ENCODE results near the gene TRAPPC6A.

Gene TRAPPC6A

DNA sequence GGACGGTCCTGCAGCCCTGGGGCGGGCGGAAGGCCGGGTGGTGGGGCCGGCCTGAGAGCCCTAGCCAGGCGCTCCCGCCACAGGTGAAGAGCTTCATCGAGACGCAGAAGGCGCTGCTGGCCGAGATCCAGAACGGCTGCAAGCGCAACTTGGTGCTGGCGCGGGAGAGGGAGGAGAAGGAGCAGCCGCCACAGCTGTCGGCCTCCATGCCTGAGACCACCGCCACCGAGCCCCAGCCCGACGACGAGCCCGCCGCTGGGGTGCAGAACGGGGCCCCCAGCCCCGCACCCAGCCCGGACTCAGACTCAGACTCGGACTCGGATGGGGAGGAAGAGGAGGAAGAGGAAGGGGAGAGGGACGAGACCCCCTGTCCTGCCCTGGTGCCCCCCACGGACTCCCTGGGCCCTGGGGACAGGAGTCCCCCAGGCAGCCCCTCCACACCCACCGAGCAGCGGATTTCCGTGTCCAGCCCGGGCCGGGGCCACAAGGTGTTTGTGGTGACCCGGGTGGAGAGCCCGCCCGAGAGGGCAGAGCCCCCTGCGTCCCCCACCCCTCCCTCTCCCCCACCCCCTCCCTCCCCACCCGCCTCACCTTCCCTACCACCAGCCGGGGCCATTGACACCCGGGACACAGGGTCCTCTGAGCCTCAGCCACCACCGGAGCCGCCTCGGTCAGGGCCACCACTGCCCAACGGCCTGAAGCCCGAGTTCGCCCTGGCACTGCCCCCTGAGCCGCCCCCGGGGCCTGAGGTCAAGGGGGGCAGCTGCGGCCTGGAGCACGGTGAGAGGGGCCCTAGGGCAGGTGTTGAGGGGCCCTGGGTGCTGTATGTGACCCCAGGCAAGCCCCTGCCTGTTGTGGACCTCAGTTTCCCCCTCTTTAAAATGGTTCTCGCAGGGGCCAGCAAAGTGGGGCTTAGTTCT lies 32.5 kb downstream of the TRAPPC6A start:
- no peaks in the 10 kb centered on the region for H3K27me3 ChIP-seq (ENCODE audit: low read depth, low read length)
- H3K27ac ChIP-seq (ENCODE audit: low read length), result no peak overlapping the region
- TF ChIP-seq, protein P1, sequence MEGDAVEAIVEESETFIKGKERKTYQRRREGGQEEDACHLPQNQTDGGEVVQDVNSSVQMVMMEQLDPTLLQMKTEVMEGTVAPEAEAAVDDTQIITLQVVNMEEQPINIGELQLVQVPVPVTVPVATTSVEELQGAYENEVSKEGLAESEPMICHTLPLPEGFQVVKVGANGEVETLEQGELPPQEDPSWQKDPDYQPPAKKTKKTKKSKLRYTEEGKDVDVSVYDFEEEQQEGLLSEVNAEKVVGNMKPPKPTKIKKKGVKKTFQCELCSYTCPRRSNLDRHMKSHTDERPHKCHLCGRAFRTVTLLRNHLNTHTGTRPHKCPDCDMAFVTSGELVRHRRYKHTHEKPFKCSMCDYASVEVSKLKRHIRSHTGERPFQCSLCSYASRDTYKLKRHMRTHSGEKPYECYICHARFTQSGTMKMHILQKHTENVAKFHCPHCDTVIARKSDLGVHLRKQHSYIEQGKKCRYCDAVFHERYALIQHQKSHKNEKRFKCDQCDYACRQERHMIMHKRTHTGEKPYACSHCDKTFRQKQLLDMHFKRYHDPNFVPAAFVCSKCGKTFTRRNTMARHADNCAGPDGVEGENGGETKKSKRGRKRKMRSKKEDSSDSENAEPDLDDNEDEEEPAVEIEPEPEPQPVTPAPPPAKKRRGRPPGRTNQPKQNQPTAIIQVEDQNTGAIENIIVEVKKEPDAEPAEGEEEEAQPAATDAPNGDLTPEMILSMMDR (IDR thresholded peaks at IDR 0.05; ENCODE audit: low read depth, low read length), result no peak
- TF ChIP-seq EZH2phosphoT487 (IDR thresholded peaks at IDR 0.05; ENCODE audit: low read depth), result no peak
- H3K79me2 ChIP-seq (ENCODE audit: low read length), result no peaks in the 10 kb centered on the region
- H2AFZ ChIP-seq (ENCODE audit: low read depth, low read length), result no peak overlapping the region
- H3K36me3 ChIP-seq (replicated peaks; ENCODE audit: low read depth, low read length), result peaks cover 7% of the 10 kb centered on the region
- H3K4me1 ChIP-seq (ENCODE audit: low read length), result no peaks in the 10 kb centered on the region
- H3K4me2 ChIP-seq (ENCODE audit: low read length), result no peak overlapping the region
- no peak overlapping the region for H3K9ac ChIP-seq (ENCODE audit: low read length)
- H4K20me1 ChIP-seq (ENCODE audit: insufficient read depth, low read length), result no peaks in the 10 kb centered on the region
- no peak overlapping the region for H3K4me3 ChIP-seq (ENCODE audit: low read length)
- no peaks in the 10 kb centered on the region for H3K9me3 ChIP-seq (ENCODE audit: insufficient read depth, low read length)

GRCh38 chr19:45144431-45145269 lies 33.4 kb downstream of the TRAPPC6A start:
- peaks cover 7% of the 10 kb centered on the region for H3K36me3 ChIP-seq (replicated peaks; ENCODE audit: low read depth, low read length)
- H3K9ac ChIP-seq (ENCODE audit: low read length), result no peak overlapping the region
- no peak overlapping the region for H3K4me3 ChIP-seq (ENCODE audit: low read length)
- H3K9me3 ChIP-seq (ENCODE audit: insufficient read depth, low read length), result no peaks in the 10 kb centered on the region
- no peak for TF ChIP-seq EZH2phosphoT487 (IDR thresholded peaks at IDR 0.05; ENCODE audit: low read depth)
- no peak overlapping the region for H2AFZ ChIP-seq (ENCODE audit: low read depth, low read length)
- no peaks in the 10 kb centered on the region for H3K79me2 ChIP-seq (ENCODE audit: low read length)
- H3K27ac ChIP-seq (ENCODE audit: low read length), result no peak overlapping the region
- no peaks in the 10 kb centered on the region for H3K27me3 ChIP-seq (ENCODE audit: low read depth, low read length)
- no peak overlapping the region for H3K4me2 ChIP-seq (ENCODE audit: low read length)
- no peaks in the 10 kb centered on the region for H4K20me1 ChIP-seq (ENCODE audit: insufficient read depth, low read length)
- no peaks in the 10 kb centered on the region for H3K4me1 ChIP-seq (ENCODE audit: low read length)

GRCh38 chr19:45142726-45143110 lies 35.3 kb downstream of the TRAPPC6A start:
- no peak overlapping the region for H3K4me3 ChIP-seq (ENCODE audit: low read length)
- peaks cover 8% of the 10 kb centered on the region for H3K4me1 ChIP-seq (ENCODE audit: low read length)
- no peak overlapping the region for H3K9ac ChIP-seq (ENCODE audit: low read length)
- no peaks in the 10 kb centered on the region for H3K9me3 ChIP-seq (ENCODE audit: insufficient read depth, low read length)
- H4K20me1 ChIP-seq (ENCODE audit: insufficient read depth, low read length), result no peaks in the 10 kb centered on the region
- H3K27ac ChIP-seq (ENCODE audit: low read length), result no peak overlapping the region
- no peak overlapping the region for H2AFZ ChIP-seq (ENCODE audit: low read depth, low read length)
- H3K27me3 ChIP-seq (ENCODE audit: low read depth, low read length), result no peaks in the 10 kb centered on the region
- TF ChIP-seq, protein P1 (IDR thresholded peaks at IDR 0.05; ENCODE audit: low read depth, low read length), result no peak
- no peak for TF ChIP-seq EZH2phosphoT487 (IDR thresholded peaks at IDR 0.05; ENCODE audit: low read depth)
- H3K4me2 ChIP-seq (ENCODE audit: low read length), result no peak overlapping the region
- H3K79me2 ChIP-seq (ENCODE audit: low read length), result peaks cover 6% of the 10 kb centered on the region
- peaks cover 7% of the 10 kb centered on the region for H3K36me3 ChIP-seq (replicated peaks; ENCODE audit: low read depth, low read length)

DNA sequence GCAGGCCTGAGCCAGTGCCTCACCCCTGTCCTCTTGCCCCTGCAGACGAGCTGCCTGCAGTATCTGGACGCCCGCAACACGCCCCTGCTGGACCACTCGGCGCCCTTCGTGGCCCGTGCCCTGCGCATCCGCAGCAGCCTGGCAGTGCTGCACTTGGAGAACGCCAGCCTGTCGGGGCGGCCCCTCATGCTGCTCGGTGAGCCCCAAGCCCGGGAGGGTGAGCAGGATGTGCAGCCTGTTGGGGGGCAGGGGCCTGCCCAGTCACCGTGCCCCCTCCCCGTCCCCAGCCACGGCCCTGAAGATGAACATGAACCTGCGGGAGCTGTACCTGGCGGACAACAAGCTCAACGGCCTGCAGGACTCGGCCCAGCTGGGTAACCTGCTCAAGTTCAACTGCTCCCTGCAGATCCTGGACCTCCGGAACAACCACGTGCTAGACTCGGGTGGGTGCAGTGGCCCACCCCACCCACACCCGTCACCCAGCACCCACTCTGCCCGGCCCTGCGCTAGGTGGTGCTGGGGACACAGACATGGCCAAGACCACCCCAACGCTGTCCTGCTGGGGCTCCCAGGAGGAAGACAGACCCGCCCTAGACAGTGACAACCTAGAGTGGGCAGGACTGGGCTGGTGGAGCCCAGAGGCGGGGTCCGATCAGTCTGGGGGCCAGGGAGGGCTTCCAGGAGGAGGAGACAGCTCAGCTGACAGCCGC lies 35.9 kb downstream of the TRAPPC6A start:
- Histone ChIP-seq H3K4me3 (ENCODE audit: low read length) (no peak overlapping the region), H3K9ac (ENCODE audit: low read length) (no peak overlapping the region), H3K36me3 (replicated peaks; ENCODE audit: low read depth, low read length) (peaks cover 4% of the 10 kb centered on the region), H2AFZ (ENCODE audit: low read depth, low read length) (no peak overlapping the region), H3K79me2 (ENCODE audit: low read length) (peaks cover 6% of the 10 kb centered on the region), H3K4me1 (ENCODE audit: low read length) (peaks cover 13% of the 10 kb centered on the region), H4K20me1 (ENCODE audit: insufficient read depth, low read length) (no peaks in the 10 kb centered on the region), H3K27ac (ENCODE audit: low read length) (no peak overlapping the region), H3K4me2 (ENCODE audit: low read length) (no peak overlapping the region), H3K9me3 (ENCODE audit: insufficient read depth, low read length) (no peaks in the 10 kb centered on the region), H3K27me3 (ENCODE audit: low read depth, low read length) (no peaks in the 10 kb centered on the region)
- TF ChIP-seq EZH2phosphoT487 (IDR thresholded peaks at IDR 0.05; ENCODE audit: low read depth), result no peak
- TF ChIP-seq, protein P1 (IDR thresholded peaks at IDR 0.05; ENCODE audit: low read depth, low read length), result no peak

All from OCI-LY3 (cell line).